GM12873 (cell line): ENCODE measurements around the gene TCF12.

ENCODE experiments used
- CTCF ChIP-seq: IDR thresholded peaks from 2 replicates; pipeline ENCODE4 v1.5.1; 2012; ENCODE audit warnings: low read depth, mild to moderate bottlenecking, moderate library complexity, low read length, control low read depth; ENCODE audit not compliant: insufficient read depth; ENCODE audit errors: missing control alignments

TCF12 gene

GRCh38 chr15:56929399-56929798 is 11.0 kb downstream of the TCF12 start:
- TF ChIP-seq CTCF: no peak

GRCh38 chr15:56929933-56930332 is 11.5 kb downstream of the TCF12 start:
- no peak for TF ChIP-seq CTCF

- TF ChIP-seq CTCF: no peak
Measured at GRCh38 chr15:56930669-56931313, 12.3 kb downstream of the TCF12 start.

GRCh38 chr15:56931639-56932508 is 13.4 kb downstream of the TCF12 start:
- no peak for TF ChIP-seq CTCF

- TF ChIP-seq CTCF: no peak
Measured at GRCh38 chr15:56933410-56933809, 15.0 kb downstream of the TCF12 start.

GRCh38 chr15:56933811-56934210 is 15.4 kb downstream of the TCF12 start:
- no peak for TF ChIP-seq CTCF

GRCh38 chr15:56934269-56934668 is 15.8 kb downstream of the TCF12 start:
- TF ChIP-seq CTCF: no peak
